HG03520 (cell line): ENCODE data around the gene HNRNPLL.
"Not testable (repeated sequence)": the region's sequence is repeated elsewhere in the genome, so short reads cannot be mapped to it uniquely, and the experiment has no call there.

Experiments
- ATAC-seq: cut with Tn5 transposase; IDR thresholded peaks from one replicate; pipeline ENCODE4 v1.9.1; 2021; ENCODE audit warnings: mild to moderate bottlenecking, moderate library complexity; ENCODE audit not compliant: unreplicated experiment

The HNRNPLL gene

DNA sequence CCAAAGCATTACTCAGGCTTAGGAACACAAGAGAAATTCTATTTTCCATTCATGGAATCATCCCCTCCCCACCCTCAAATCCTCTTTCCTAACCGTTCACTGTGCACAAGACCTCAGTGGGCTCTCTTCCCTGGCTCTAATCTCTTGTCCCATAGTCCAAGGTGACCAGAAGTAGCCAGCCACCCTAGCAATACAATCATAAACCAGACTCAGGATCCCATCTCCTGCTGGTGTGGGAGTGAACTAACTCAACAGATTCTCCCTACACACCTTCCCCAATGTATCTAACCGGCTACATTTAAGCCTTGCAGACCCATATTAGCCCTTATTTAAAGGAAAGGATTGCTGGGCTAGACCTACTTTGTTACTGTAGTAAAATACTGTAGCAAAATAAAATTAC lies 45.5 kb downstream of the HNRNPLL start:
- ATAC-seq = no peak

DNA sequence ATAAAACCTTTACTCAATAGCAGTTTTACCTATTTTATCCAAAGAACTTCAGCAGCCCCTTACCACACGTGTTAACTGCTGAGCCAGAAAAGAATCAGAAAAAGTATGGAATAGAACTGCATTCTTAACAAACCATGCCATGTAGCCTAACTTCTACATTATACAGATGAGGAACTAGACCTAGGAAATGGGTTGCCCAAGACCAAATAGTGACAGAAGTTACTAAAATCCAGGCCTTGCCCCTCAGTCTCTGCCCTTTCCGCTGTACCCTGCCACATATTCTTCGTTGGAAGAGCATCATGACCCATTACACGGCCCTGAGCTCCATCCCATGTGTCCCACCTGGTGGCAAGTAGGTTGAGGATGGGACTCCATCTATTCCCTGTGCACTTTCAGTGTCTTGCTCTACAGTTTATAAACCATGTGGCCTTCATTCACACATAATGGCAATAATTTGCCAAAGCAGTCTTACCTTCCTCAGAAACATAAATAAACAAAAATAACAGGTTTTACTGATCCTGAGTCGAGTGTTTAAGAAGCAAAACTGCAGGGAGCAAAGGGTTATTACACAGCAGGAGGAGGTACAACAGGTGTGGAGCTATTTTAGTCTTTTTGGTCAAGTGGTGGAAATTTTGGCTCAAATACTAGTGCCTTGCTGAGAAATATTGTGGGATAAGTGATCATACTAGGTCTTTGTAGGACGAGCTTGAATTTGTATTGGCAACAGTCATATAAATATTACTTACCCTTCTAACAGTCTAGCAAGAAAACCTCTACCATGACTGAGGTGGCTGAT lies 46.5 kb downstream of the HNRNPLL start:
- ATAC-seq = no peak

DNA sequence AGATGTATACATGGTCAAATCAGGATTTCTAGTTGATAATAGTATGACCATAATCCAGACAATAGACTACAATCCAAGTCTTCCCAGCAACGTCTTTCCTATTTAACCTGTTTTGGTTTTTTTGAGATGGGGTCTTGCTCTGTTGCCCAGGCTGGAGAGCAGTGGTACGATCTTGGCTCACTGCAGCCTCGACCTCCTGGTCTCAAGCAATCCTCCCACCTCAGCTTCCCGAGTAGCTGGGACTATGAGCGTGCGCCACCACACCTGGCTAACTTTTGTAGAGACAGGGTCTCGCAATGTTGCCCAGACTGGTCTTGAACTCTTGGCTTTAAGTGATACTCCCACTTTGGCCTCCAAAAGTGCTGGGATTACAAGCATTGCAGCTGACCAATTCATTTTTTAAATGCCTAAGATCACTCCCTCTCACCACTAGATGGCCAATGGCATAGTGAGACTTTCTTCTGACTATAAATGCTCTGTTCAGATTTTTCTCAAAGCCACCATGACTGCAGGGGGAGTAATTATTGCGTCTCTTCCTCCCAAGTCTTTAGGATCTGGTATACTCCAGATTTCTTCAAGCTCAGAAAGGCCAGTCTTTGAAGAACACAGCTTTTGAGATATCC lies 47.6 kb downstream of the HNRNPLL start:
- no peak for ATAC-seq

DNA sequence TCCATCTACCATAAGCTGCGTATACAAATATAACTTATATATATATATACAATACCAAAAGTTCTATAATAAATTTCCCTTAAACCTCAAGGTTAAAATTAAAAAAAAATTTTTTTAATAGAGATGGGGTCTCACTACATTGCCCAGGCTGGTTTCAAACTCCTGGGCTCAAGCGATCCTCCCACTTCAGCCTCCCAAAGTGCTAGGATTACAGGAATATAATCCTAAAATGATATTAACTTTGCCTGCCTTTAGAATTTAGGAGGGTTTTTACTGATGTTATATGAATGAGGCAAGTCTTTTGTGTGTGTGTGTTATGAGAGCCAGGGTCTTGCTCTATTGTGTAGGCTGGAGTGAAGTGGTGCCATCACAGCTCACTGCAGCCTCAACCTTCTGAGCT lies 49.2 kb downstream of the HNRNPLL start:
- no peak for ATAC-seq

DNA sequence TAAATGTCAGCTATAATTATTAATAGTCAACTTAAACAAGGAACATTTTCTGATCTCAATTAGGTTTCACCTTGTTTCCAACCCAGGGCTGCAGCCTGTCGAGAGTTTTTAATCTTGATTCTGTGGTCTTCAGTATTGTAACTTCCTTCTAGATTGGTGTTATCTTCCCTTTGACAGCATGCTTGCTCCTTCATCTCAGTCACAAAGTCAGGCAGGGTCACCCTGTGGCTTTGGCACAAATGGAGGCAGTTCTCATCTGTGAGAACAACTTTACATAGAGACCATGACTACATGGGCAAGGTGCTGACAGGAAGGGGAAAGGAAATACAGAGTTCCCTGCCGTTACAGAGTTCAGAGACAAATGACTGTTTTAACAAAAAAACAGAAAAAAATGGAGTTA lies 50.5 kb downstream of the HNRNPLL start:
- no peak for ATAC-seq

DNA sequence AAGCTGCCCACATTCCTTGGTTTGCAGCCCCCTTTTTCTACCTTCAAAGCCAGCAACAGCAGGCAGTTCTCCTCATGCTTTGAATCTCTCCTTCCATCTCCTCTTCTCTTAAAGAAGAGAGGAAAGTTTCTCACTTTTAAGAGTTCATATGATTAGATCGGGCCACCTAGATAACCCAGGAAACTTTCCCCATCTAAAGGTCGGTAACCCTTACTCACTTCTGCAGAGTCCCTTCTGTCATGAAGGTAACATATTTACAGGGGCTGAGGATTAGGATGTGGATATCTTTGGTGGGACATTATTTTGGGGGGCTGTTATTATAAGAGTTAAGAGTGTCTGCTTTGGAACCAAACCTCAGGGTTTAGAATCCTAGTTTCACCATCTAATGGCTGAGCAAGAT lies 51.0 kb downstream of the HNRNPLL start:
- ATAC-seq = no peak

DNA sequence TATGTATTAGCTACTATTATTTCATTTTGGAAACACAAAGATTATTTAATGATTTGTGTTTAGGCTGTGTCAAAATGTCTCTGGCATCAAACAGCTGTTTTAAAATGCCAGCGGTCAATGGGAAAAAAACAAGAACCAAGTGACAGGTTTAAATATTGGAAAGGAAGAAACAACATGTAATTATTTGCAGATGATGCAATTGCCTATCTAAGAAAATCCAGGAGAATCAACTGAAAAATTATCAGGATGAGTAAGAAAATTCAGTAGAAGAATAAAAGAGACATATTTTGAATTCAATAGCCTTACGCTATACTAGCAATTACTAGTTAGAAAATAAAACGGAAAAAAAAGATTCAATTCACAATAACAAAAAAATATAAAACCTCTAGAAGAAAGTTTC lies 51.6 kb downstream of the HNRNPLL start:
- ATAC-seq = no peak

DNA sequence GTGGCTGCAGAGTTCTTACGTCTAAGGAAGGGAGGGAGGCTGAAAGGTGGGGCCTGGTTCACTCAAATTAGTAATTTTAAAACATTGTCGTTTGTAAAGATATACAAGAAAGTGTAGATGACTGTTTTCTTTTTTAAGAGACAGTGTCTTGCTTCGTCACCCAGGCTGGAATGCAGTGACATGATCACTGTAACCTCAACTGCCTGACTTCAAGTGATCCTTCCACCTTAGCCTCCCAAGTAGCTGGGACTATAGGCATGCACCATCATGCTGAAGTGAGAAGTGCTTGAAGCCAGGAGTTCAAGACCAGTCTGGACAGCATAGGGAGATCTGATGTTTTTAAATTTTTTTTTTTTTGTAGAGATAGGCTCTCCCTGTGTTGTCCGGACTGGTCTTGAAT lies 52.9 kb downstream of the HNRNPLL start:
- ATAC-seq = no peak

DNA sequence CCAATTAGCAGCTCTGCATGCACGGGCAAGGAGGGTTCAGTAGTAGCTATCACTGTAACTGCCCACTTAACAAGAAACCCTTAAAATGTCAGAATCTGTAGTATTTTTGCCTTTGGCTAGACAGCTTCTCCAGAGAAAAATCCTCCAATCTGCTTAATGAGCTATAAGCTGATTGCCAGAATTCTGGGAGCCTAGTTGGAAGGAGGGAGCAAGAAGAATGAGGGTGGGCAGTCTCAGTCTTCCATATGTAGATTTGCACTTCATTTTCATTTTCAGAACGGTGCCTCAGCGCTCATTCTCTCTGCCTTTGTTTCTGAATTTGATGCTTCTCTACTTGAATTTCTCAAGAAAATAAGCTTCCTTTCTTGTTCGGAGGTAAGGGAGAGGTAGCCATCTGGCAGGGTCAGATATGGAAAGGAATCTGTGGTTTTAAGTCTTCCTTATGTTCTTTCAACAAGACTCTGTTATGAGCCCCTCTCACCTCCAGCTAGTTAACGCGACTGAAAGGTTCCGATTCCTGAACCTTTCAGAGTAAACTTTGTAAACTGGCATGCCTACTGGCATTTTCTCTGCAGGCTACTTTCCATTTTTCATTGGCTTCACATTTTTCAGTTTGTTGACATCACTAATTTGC lies 53.5 kb downstream of the HNRNPLL start:
- ATAC-seq = no peak

DNA sequence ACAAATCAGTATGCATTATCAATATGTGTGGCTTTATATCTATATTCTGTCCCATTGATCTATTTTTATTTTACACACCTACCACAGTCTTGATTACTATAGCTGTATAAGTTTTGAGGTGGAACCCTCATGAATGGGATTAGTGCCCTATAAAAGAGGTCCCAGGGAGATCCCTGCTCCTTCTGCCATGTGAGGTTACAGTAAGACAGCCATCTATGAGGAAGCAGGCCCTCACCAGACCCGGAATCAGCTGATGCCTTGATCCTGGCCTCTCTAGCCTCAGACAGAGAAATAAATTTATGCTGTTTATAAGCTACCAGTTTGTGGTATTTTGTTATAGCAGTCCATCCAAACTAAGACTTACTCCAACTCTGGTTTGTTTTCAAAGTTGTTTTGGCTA lies 54.9 kb downstream of the HNRNPLL start:
- no peak for ATAC-seq

DNA sequence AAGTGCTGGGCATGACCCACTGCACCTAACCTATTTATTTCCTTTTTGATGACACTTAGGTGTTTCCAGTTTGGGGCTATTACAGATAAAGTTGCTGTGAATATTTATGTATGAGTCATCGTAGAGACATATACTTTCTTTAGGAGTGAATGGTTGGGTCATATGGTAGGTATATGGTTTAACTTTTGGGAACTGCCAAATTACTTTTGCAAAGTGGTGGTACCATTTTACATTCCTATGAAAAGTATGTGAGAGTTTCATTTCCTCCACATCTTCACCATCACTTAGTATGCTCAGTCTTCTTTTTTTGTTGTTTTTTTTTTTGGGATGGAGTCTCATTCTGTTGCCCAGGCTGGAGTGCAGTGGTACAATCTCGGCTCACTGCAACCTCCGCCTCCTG lies 56.1 kb downstream of the HNRNPLL start:
- no peak for ATAC-seq

DNA sequence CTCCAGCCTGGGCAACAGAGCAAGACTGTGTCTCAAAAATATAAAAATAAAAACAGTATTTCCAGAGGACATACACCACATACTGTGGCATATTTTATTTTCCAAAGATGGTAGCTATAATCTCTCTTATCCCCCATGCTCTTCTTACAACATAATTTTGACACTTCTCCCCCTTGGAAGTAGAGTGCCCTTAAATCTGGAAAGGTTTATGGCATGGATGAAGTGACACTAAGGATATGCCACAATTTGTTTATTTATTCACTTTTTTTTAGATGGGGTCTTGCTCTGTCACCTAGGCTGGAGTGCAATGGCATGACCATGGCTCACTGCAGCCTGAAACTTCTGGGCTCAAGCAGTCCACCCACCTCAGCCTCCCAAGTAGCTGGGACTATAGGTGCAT lies 56.7 kb downstream of the HNRNPLL start:
- no peak for ATAC-seq

DNA sequence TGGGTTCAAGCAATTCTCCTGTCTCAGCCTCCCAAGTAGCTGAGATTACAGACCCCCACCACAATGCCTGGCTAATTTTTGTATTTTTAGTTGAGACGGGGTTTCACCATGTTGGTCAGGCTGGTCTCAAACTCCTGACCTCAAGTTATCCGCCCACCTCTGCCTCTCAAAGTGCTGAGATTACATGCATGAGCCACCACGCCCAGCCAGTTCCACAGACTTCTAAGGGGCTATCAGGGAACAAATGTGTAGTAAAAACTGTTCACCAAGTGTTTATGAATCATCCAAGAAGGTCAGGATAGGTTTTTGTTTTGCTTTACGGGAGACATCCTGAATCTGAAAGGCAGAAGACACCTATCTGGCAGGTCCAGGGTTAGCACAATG lies 60.5 kb downstream of the HNRNPLL start:
- ATAC-seq = not testable (repeated sequence)

DNA sequence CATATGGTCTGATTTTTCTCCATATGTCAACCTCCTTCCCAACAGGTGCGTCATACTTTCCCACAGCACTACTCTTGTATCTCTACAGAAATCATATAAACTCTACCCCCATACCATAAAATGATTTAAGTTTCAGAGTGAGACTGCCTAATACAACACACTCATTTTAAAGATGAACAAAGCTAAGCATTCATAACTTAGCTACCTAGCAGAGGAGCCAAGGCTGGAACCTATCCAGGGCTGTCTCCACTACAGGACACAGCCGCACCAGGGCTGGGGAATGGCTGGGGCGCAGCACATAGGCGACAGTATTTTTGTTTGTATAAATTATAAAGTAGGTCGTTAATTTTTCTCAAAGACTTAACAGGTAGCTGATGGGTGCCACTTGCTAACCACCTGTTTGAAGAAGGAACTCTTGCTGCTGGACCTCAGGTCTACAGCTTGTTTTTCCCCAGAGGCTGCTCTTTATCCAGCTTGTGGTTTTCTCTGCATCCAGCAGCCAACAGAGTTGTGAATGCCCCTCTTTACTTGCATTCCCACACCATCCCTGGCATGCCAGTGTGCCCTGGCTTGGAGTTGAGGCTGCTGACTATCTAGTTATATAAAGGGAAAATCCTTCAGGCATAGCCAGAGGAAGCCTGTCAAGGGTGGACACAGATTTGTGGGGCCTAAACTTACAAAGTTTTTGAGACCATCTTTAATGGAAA lies 62.0 kb downstream of the HNRNPLL start:
- no peak for ATAC-seq

DNA sequence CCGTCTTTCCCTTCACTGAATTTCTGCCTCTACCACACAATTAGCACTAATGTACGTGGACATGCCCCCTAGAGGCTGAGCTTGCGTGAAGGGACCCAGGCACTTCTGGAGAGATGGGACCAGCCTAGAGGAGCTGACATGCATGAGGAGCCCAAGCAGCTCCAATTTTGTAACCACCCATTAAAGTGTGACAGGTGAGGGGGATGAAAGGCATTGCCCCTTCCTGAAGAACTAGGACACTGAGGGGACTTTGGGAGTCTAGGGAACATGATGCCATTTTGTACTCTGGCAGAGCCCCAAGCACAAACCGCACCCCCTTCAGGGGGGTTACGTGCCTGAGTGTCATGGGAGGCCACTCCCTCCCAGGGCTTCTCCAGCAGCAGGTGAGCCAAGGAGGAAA lies 63.6 kb downstream of the HNRNPLL start:
- ATAC-seq = no peak

DNA sequence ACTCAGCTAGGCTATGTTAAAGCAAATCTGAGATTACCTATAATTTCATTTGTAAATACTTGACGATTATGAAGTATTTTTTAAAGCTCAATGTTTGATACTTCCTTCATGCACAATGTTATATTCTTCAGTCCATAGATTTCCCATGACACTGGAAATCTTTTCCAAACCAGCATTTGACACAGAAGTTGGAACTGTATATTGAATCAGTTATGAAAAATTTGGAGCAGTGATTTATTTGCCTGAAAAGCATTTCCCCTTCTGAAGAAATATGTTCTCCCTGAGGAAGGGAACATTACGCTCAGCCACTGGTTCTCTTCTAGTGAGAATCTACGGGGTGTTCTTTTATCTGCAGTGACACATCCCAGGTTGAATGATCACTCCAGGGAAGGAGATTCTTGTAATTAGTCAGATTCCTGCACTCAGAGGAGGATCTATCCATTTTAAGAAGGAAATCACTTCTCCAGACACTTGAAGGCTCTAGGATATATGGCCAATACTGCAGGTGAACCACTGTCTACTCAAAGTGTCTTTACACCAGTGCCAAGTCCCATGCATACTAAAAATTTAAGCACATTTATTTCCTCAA lies 64.7 kb downstream of the HNRNPLL start:
- ATAC-seq = no peak

DNA sequence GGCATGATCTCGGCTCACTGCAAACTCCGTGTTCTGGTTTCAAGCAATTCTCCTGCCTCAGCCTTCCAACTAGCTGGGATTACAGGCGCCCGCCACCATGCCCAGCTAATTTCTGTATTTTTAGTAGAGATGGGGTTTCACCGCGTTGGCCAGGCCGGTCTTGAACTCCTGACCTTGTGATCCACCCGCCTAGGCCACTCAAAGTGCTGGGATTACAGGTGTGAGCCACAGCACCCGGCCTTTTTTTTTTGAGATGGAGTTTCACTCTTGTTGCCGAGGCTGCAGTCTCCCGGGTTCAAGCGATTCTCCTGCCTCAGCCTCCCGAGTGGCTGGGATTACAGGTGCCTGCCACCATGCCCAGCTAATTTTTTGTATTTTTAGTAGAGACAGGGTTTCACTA lies 65.4 kb downstream of the HNRNPLL start:
- not testable (repeated sequence) for ATAC-seq

DNA sequence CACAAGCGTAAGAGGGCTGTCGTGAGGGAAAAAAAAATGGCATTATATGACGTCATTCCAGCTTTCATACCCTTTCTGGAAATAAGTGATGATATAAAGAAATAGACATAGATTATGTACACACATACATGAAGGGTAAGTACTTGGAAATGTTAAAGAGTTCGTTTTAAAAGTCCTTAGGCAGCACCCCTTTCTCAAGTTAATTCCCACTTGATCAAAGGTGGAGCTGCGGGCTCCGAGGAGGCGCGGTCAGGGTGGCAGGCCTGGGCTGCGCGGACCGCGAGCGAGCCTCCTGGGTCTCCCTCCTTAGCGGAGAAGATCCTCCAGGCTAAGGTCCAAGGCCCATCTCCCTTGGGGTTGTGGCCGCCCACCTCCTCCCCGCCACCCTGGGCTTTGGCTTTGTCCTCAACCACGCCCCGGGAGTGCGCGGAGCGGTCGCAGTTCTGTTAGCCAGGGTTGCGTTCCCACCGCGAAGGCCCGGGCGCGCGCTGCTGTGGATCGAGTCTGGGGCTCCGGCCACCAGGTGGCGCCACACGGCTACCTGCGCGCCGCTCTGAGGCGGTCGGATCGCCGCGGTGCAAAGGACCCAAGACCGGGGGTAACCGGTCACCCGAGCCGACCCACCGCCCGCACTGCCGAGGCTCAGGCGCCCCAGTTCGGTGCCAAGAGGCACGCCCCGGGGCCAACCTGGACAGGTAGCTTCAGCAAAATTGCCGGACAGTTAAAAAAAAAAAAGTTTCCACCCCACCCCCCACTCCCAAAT lies 66.8 kb downstream of the HNRNPLL start:
- ATAC-seq = no peak

DNA sequence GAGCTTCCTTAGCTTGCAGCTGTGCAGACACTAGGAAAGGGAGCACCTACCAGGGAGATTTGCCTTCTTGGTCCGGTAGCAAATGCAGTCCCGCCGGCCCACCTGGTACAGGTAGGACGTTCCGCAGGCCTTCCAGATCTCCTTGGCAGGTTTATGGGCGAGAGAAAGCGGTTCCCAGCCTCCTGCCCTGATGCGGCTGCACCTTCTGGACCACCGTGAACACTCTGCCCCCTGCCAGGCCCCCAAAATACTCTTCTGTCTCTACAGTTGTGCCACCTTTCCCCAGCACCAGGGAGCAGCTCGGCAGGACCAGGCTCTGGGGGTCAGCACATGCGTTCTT lies 67.4 kb downstream of the HNRNPLL start:
- ATAC-seq = no peak

DNA sequence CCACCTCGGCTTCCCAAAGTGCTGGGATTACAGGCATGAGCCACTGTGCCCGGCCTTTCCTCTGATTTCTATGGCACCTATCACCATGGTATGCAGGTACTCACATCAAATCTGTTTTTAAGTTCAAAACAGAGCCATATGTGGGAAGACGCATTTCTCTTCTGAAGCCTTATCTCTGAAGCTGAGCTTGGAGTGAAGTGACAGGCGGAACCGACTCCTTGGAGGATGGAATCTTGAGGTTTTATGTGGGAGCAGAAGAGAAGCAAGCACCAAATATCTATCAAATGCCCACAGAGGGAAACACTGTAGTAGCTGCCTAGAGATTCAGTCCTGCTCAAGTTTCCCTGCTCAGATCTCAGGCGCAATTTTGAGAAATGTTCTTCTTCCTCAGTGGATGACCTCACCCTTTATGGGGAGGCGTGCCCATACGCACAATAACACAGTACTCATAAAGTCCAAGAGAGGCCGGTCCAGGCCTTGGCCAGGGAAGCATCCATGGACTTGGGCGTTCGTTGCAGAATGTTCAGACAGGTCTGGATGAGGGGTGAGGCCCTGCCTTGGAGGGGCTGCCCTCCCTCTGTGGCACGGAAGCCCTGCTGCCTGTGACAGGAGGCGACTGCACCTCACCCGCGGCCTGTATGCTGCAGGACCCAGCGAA lies 67.9 kb downstream of the HNRNPLL start:
- no peak for ATAC-seq
